ENCODE measurements around the gene GHITM. TPM values are rescaled to one million over a fixed set of nuclear protein-coding genes. Genes with fewer than 3 reads are reported as not detected.

The GHITM gene
- total RNA-seq, 1 donor from 2014 or later = 113 TPM

GRCh38 chr10:84149854-84150253 lies 10.5 kb downstream of the GHITM start:
- ATAC-seq (ENCODE audit: low read depth) (no peak), DNase-seq (no peak)
- ChIA-PET POLR2A (interaction anchor here (0.7 kb wide), 1 partner anchor 9 kb away, joined by 3 read pairs; no protein-coding TSS in a partner anchor), CTCF (interaction anchor here (0.7 to 3.9 kb wide), 7 partner anchors 9 to 65 kb away, joined by 3 to 90 read pairs (median 5); partner anchors contain the start of gene CDHR1)
- intact Hi-C loops (cut with micrococcal nuclease) = loop anchor here (1.0 to 5.0 kb wide), 3 partner anchors 11 to 387 kb away; partner anchors contain the start of gene GHITM
- no peaks in the 10 kb centered on the region for H3K4me1 Mint-ChIP-seq
- no peaks in the 10 kb centered on the region for H3K9me3 Mint-ChIP-seq
- TF ChIP-seq, protein P1, sequence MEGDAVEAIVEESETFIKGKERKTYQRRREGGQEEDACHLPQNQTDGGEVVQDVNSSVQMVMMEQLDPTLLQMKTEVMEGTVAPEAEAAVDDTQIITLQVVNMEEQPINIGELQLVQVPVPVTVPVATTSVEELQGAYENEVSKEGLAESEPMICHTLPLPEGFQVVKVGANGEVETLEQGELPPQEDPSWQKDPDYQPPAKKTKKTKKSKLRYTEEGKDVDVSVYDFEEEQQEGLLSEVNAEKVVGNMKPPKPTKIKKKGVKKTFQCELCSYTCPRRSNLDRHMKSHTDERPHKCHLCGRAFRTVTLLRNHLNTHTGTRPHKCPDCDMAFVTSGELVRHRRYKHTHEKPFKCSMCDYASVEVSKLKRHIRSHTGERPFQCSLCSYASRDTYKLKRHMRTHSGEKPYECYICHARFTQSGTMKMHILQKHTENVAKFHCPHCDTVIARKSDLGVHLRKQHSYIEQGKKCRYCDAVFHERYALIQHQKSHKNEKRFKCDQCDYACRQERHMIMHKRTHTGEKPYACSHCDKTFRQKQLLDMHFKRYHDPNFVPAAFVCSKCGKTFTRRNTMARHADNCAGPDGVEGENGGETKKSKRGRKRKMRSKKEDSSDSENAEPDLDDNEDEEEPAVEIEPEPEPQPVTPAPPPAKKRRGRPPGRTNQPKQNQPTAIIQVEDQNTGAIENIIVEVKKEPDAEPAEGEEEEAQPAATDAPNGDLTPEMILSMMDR (IDR thresholded peaks at IDR 0.05) = no peak
- H3K36me3 Mint-ChIP-seq (ENCODE audit: low read depth) = peaks cover 78% of the 10 kb centered on the region
- no peak overlapping the region for H3K4me3 Mint-ChIP-seq
- no peak overlapping the region for H3K27ac Mint-ChIP-seq
- no peaks in the 10 kb centered on the region for H3K27me3 Mint-ChIP-seq

DNA sequence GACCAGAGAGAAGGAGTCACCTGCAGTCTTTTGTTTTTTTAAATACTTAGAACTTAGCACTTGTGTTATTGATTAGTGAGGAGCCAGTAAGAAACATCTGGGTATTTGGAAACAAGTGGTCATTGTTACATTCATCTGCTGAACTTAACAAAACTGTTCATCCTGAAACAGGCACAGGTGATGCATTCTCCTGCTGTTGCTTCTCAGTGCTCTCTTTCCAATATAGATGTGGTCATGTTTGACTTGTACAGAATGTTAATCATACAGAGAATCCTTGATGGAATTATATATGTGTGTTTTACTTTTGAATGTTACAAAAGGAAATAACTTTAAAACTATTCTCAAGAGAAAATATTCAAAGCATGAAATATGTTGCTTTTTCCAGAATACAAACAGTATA lies 13.5 kb downstream of the GHITM start:
- no peak for DNase-seq
- Mint-ChIP-seq H3K36me3 (ENCODE audit: low read depth) (peaks cover 61% of the 10 kb centered on the region), H3K27ac (no peak overlapping the region), H3K4me1 (peaks cover 9% of the 10 kb centered on the region), H3K4me3 (no peak overlapping the region), H3K27me3 (no peaks in the 10 kb centered on the region), H3K9me3 (no peaks in the 10 kb centered on the region)
- CTCF ChIA-PET = interaction anchor here (1.0 kb wide), 1 partner anchor 52 kb away, joined by 3 read pairs; no protein-coding TSS in a partner anchor
- ATAC-seq (ENCODE audit: low read depth) = no peak
- POLR2A ChIA-PET = no interaction called here
- TF ChIP-seq, protein P1 (IDR thresholded peaks at IDR 0.05) = no peak
- intact Hi-C loops (cut with micrococcal nuclease) = no loop called here

DNA sequence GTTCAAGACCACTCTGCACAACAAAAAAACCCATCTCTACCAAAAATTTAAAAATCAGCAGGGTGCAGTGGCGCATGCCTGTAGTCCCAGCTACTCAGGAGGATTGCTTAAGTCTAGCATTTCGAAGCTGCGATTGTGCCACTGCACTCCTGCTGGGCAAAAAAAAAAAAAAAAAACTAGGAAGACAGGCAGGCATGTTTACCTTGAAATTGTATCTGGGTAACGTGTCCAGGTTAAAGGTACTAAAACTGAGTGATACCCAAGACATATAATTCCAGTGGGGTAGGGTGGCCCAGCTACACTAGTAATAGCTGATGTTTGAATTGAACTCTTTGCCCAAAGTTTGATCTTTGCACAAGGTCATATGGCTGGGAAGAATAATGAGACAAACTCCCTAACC lies 16.2 kb downstream of the GHITM start:
- H3K36me3 Mint-ChIP-seq (ENCODE audit: low read depth) = peaks cover 44% of the 10 kb centered on the region
- H3K4me1 Mint-ChIP-seq = peaks cover 18% of the 10 kb centered on the region
- no peak for DNase-seq
- ChIA-PET POLR2A (no interaction called here), CTCF (no interaction called here)
- H3K4me3 Mint-ChIP-seq = no peak overlapping the region
- H3K9me3 Mint-ChIP-seq = no peaks in the 10 kb centered on the region
- ATAC-seq (ENCODE audit: low read depth) = no peak
- TF ChIP-seq, protein P1 (IDR thresholded peaks at IDR 0.05) = no peak
- H3K27me3 Mint-ChIP-seq = peaks cover 2% of the 10 kb centered on the region
- intact Hi-C loops (cut with micrococcal nuclease) = no loop called here
- no peak overlapping the region for H3K27ac Mint-ChIP-seq

DNA sequence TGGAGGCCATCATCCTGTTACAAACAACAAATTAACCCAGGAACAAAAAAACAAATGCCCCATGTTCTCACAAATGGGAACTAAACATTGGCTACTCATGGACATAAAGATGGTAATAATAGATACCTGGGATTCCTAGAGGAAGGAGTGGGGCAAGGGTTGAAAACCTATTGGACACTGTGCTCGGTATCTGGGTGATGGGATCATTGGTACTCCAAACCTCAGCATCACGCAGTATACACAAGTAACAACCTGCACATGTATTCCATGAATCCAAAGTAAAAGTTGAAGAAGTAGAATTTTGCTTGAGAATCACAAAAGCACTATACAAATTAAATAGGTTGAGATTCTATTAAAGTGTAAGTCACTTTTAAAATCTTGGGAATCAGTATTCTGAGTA lies 16.7 kb downstream of the GHITM start:
- Mint-ChIP-seq H3K36me3 (ENCODE audit: low read depth) (peaks cover 39% of the 10 kb centered on the region), H3K4me3 (no peak overlapping the region), H3K9me3 (no peaks in the 10 kb centered on the region), H3K27me3 (peaks cover 2% of the 10 kb centered on the region), H3K27ac (no peak overlapping the region), H3K4me1 (peaks cover 18% of the 10 kb centered on the region)
- TF ChIP-seq, protein P1 (IDR thresholded peaks at IDR 0.05) = no peak
- ATAC-seq (ENCODE audit: low read depth) = no peak
- DNase-seq = no peak
- POLR2A ChIA-PET = no interaction called here
- CTCF ChIA-PET = interaction anchor here (2.2 kb wide), 1 partner anchor 8 kb away, joined by 15 read pairs; no protein-coding TSS in a partner anchor
- intact Hi-C loops (cut with micrococcal nuclease) = loop anchor here (1.0 to 2.0 kb wide), 2 partner anchors 17 to 23 kb away; partner anchors contain the start of gene GHITM

DNA sequence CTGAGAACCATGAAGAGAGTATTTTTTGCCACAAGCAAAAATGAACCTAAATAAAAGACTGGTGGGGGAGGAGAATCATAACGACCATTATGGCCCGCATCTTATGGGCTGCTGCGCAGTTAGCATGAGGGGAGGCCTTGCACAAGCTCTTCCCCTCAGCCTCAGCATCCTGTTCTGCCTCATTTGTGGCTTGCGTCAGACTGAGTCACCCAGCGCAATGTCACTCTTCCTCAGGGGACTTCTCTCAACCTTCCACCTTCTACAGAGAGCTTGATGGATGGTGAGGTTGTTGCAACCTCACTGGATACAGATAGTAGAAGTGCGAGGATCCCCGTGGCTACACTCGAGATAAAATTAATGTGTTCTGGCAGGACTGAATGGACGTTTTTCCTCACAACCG lies 17.5 kb downstream of the GHITM start:
- ChIA-PET CTCF (interaction anchor here (2.2 kb wide), 1 partner anchor 9 kb away, joined by 15 read pairs; no protein-coding TSS in a partner anchor), POLR2A (no interaction called here)
- Mint-ChIP-seq H3K4me1 (peaks cover 18% of the 10 kb centered on the region), H3K27ac (peak overlapping the region; percentile 21), H3K36me3 (ENCODE audit: low read depth) (peaks cover 36% of the 10 kb centered on the region), H3K9me3 (no peaks in the 10 kb centered on the region), H3K4me3 (no peak overlapping the region), H3K27me3 (peaks cover 2% of the 10 kb centered on the region)
- TF ChIP-seq, protein P1 (IDR thresholded peaks at IDR 0.05) = no peak
- intact Hi-C loops (cut with micrococcal nuclease) = loop anchor here (1.0 to 2.0 kb wide), 2 partner anchors 17 to 22 kb away; partner anchors contain the start of gene GHITM
- peak; percentile 94 for ATAC-seq (ENCODE audit: low read depth)
- no peak for DNase-seq
